ENCODE data around the gene RASSF3.
A peak's percentile ranks its signal among the peaks of the same experiment; 100 is the strongest.
"Not testable (repeated sequence)": the region's sequence is repeated elsewhere in the genome, so short reads cannot be mapped to it uniquely, and the experiment has no call there.

Gene RASSF3

GRCh38 chr12:64595863-64596793, 14.2 kb upstream of the RASSF3 start:
- DNase-seq (ENCODE audit: low spot score) = no peak

GRCh38 chr12:64598831-64599230, 11.5 kb upstream of the RASSF3 start:
- DNase-seq (ENCODE audit: low spot score) = no peak

GRCh38 chr12:64600164-64600561, 10.1 kb upstream of the RASSF3 start:
- DNase-seq (ENCODE audit: low spot score) = no peak

- DNase-seq (ENCODE audit: low spot score) = no peak
Measured at GRCh38 chr12:64603183-64603841, 7.0 kb upstream of the RASSF3 start.

- DNase-seq (ENCODE audit: low spot score) = peak; percentile 62
Measured at GRCh38 chr12:64608901-64609535, 1.3 kb upstream of the RASSF3 start.

GRCh38 chr12:64609536-64610078, 688 bp upstream of the RASSF3 start:
- DNase-seq (ENCODE audit: low spot score) = no peak

GRCh38 chr12:64610660-64611340, 505 bp downstream of the RASSF3 start:
- peak; percentile 83 for DNase-seq (ENCODE audit: low spot score)

GRCh38 chr12:64611341-64612284, 1.3 kb downstream of the RASSF3 start:
- DNase-seq (ENCODE audit: low spot score) = peak; percentile 35

GRCh38 chr12:64612843-64613242, 2.5 kb downstream of the RASSF3 start:
- DNase-seq (ENCODE audit: low spot score) = no peak

- DNase-seq (ENCODE audit: low spot score) = not testable (repeated sequence)
Measured at GRCh38 chr12:64613775-64614398, 3.6 kb downstream of the RASSF3 start.

- DNase-seq (ENCODE audit: low spot score) = no peak
Measured at GRCh38 chr12:64616201-64616600, 5.9 kb downstream of the RASSF3 start.

GRCh38 chr12:64618953-64619590, 8.8 kb downstream of the RASSF3 start:
- peak; percentile 65 for DNase-seq (ENCODE audit: low spot score)

GRCh38 chr12:64621257-64621942, 11.1 kb downstream of the RASSF3 start:
- DNase-seq (ENCODE audit: low spot score) = peak; percentile 77

GRCh38 chr12:64624035-64624434, 13.7 kb downstream of the RASSF3 start:
- no peak for DNase-seq (ENCODE audit: low spot score)

- peak; percentile 48 for DNase-seq (ENCODE audit: low spot score)
Measured at GRCh38 chr12:64625243-64626077, 15.2 kb downstream of the RASSF3 start.

- DNase-seq (ENCODE audit: low spot score) = not testable (repeated sequence)
Measured at GRCh38 chr12:64626588-64626987, 16.3 kb downstream of the RASSF3 start.

- no peak for DNase-seq (ENCODE audit: low spot score)
Measured at GRCh38 chr12:64627771-64628170, 17.5 kb downstream of the RASSF3 start.

- peak; percentile 54 for DNase-seq (ENCODE audit: low spot score)
Measured at GRCh38 chr12:64631197-64631596, 20.9 kb downstream of the RASSF3 start.

Measured in germinal center (tissue), 1 donor.